AG10803 (cell line): ENCODE measurements around the gene N4BP2L2.

Source experiments
- DNase-seq: peaks from one replicate; pipeline ENCODE4 v3.0.0; 2010; ENCODE audit warnings: low read depth
- H3K4me3 ChIP-seq: 2 replicates; pipeline ENCODE4 v1.5.1; 2011; ENCODE audit warnings: mild to moderate bottlenecking, low read length, control low read depth
- CTCF ChIP-seq: conservative IDR thresholded peaks from 2 replicates; pipeline ENCODE4 v1.5.1; 2011; ENCODE audit warnings: mild to moderate bottlenecking, low read length, control low read depth, inconsistent platforms

N4BP2L2 gene

GRCh38 chr13:32495429-32495828, 43.2 kb downstream of the N4BP2L2 start:
- DNase-seq: no peak
- TF ChIP-seq CTCF: no peak
- H3K4me3 ChIP-seq: no peak overlapping the region

- no peak for DNase-seq
- no peak overlapping the region for H3K4me3 ChIP-seq
- TF ChIP-seq CTCF: no peak
Measured at GRCh38 chr13:32491028-32491427, 47.6 kb downstream of the N4BP2L2 start.

GRCh38 chr13:32476892-32477291, 61.7 kb downstream of the N4BP2L2 start:
- no peak for DNase-seq
- TF ChIP-seq CTCF: no peak
- H3K4me3 ChIP-seq: no peak overlapping the region

- no peak for TF ChIP-seq CTCF
- no peak overlapping the region for H3K4me3 ChIP-seq
- no peak for DNase-seq
Measured at GRCh38 chr13:32476021-32476731, 62.4 kb downstream of the N4BP2L2 start.

GRCh38 chr13:32474999-32475792, 63.4 kb downstream of the N4BP2L2 start:
- no peak overlapping the region for H3K4me3 ChIP-seq
- DNase-seq: no peak
- TF ChIP-seq CTCF: no peak

- no peak overlapping the region for H3K4me3 ChIP-seq
- DNase-seq: no peak
- no peak for TF ChIP-seq CTCF
Measured at GRCh38 chr13:32473650-32474049, 64.9 kb downstream of the N4BP2L2 start.

- no peak for DNase-seq
- no peak for TF ChIP-seq CTCF
- H3K4me3 ChIP-seq: no peak overlapping the region
Measured at GRCh38 chr13:32472194-32472621, 66.4 kb downstream of the N4BP2L2 start.
